HFFc6 (cell line): ENCODE data around the gene DEDD. TPM values are rescaled to one million over a fixed set of nuclear protein-coding genes. Genes with fewer than 3 reads are reported as not detected.
"Not testable (repeated sequence)": the region's sequence is repeated elsewhere in the genome, so short reads cannot be mapped to it uniquely, and the experiment has no call there.

Source experiments
- DNase-seq: peaks from one replicate; pipeline ENCODE4 v3.0.0-alpha.2; 2018
- H3K27ac Mint-ChIP-seq: 2 replicates; pipeline ENCODE4 v1.8.0; 2020; ENCODE audit warnings: mild to moderate bottlenecking, mixed read lengths
- H3K27me3 Mint-ChIP-seq: 2 replicates; pipeline ENCODE4 v1.8.0; 2021; ENCODE audit warnings: mild to moderate bottlenecking, moderate library complexity, mixed read lengths; ENCODE audit not compliant: insufficient read depth
- H3K36me3 Mint-ChIP-seq: 2 replicates; pipeline ENCODE4 v1.8.0; 2021; ENCODE audit warnings: low read depth, mixed read lengths
- H3K4me1 Mint-ChIP-seq: 2 replicates; pipeline ENCODE4 v1.8.0; 2020; ENCODE audit warnings: low read depth, mixed read lengths
- H3K4me3 Mint-ChIP-seq: 2 replicates; pipeline ENCODE4 v1.8.0; 2020; ENCODE audit warnings: mild to moderate bottlenecking, moderate library complexity, mixed read lengths
- H3K9me3 Mint-ChIP-seq: 2 replicates; pipeline ENCODE4 v1.8.0; 2020; ENCODE audit warnings: mild to moderate bottlenecking, mixed read lengths
- CTCF ChIP-seq: fragments of 200-600 bp; sonication (generic); IDR thresholded peaks from 2 replicates; pipeline ENCODE4 v1.5.0; 2021; ENCODE audit warnings: antibody characterized with exemption, mild to moderate bottlenecking
- total RNA-seq, 6 experiments: library from RNA; stranded (reverse); fragmentation: NEBNext Ultra II Directional; extraction: Animal tissue kit (Norgen Biotek cat#: 25700); gene quantifications; 2 replicates in 1 of 6; 3 replicates in 5 of 6; pipeline ENCODE4 v1.2.3, GENCODE V29; 2021

The DEDD gene
- total RNA-seq, 6 experiments from 2014 or later, result 29.8 to 39.2 (median 36.0) TPM

GRCh38 chr1:161121834-161122233, 10.6 kb downstream of the DEDD start:
- Mint-ChIP-seq H3K4me1 (peaks cover 38% of the 10 kb centered on the region), H3K9me3 (no peaks in the 10 kb centered on the region), H3K27me3 (no peaks in the 10 kb centered on the region; the same call in 1 of the 2 replicates), H3K4me3 (no peak overlapping the region), H3K36me3 (peaks cover 32% of the 10 kb centered on the region), H3K27ac (no peak overlapping the region)
- no peak for TF ChIP-seq CTCF
- DNase-seq, result no peak

GRCh38 chr1:161121042-161121650, 11.3 kb downstream of the DEDD start:
- H3K4me1 Mint-ChIP-seq, result peaks cover 39% of the 10 kb centered on the region
- TF ChIP-seq CTCF, result no peak
- no peaks in the 10 kb centered on the region; the same call in 1 of the 2 replicates for H3K27me3 Mint-ChIP-seq
- peak overlapping the region; percentile 30; the same call in 1 of the 2 replicates for H3K27ac Mint-ChIP-seq
- no peak overlapping the region for H3K4me3 Mint-ChIP-seq
- no peak for DNase-seq
- peaks cover 25% of the 10 kb centered on the region for H3K36me3 Mint-ChIP-seq
- no peaks in the 10 kb centered on the region for H3K9me3 Mint-ChIP-seq

GRCh38 chr1:161119092-161119903, 13.2 kb downstream of the DEDD start:
- Mint-ChIP-seq H3K27me3 (no peaks in the 10 kb centered on the region; the same call in 1 of the 2 replicates), H3K27ac (peak overlapping the region; percentile 98), H3K4me1 (peaks cover 51% of the 10 kb centered on the region), H3K36me3 (peaks cover 18% of the 10 kb centered on the region; the same call in 1 of the 2 replicates), H3K9me3 (no peaks in the 10 kb centered on the region), H3K4me3 (peak overlapping the region; percentile 97)
- peak; percentile 73 for DNase-seq
- peak; percentile 64 for TF ChIP-seq CTCF

GRCh38 chr1:161117759-161118581, 14.5 kb downstream of the DEDD start, which contains the start of the genes NIT1 and PFDN2:
Gene NIT1 (plus strand): TSS chr1:161118105. CDS start chr1:161118177, 72 bp downstream.
Gene PFDN2 (minus strand): TSS chr1:161118037. CDS start chr1:161118026, 11 bp downstream.
- peak within 1 kb of the TSS; percentile 97 for H3K4me3 Mint-ChIP-seq

GRCh38 chr1:161115961-161116360, 16.5 kb downstream of the DEDD start:
- Mint-ChIP-seq H3K36me3 (peaks cover 13% of the 10 kb centered on the region; the same call in 1 of the 2 replicates), H3K27ac (peak overlapping the region; percentile 98), H3K4me1 (peaks cover 71% of the 10 kb centered on the region), H3K4me3 (peak overlapping the region; percentile 50)
- not testable (repeated sequence) for H3K9me3 Mint-ChIP-seq, H3K27me3 Mint-ChIP-seq, DNase-seq

More at GRCh38 chr1:161117759-161118581, 14.5 kb downstream of the DEDD start, which contains the start of the genes NIT1 and PFDN2:
- Mint-ChIP-seq H3K36me3 (peaks cover 13% of the 10 kb centered on the region; the same call in 1 of the 2 replicates), H3K4me1 (peaks cover 63% of the 10 kb centered on the region), H3K27ac (peak within 1 kb of the TSS; percentile 98), H3K27me3 (no peaks in the 10 kb centered on the region; the same call in none of the 2 replicates), H3K9me3 (no peaks in the 10 kb centered on the region)
- no peak for TF ChIP-seq CTCF
- DNase-seq, result peak; percentile 74
